ENCODE results near the gene HS3ST4.

The HS3ST4 gene

GRCh38 chr16:26102369-26102768 lies 410.6 kb downstream of the HS3ST4 start:
- no peak for DNase-seq (ENCODE audit: low read depth in 2 of 2)

- no peak for DNase-seq (ENCODE audit: low read depth in 2 of 2)
These were observed 417.2 kb downstream of the HS3ST4 start for GRCh38 chr16:26108836-26109505.

GRCh38 chr16:26111900-26112299 lies 420.1 kb downstream of the HS3ST4 start:
- DNase-seq (ENCODE audit: low read depth in 2 of 2) = no peak

GRCh38 chr16:26118575-26118974 lies 426.8 kb downstream of the HS3ST4 start:
- DNase-seq (ENCODE audit: low read depth in 2 of 2) = no peak

GRCh38 chr16:26120729-26121128 lies 429.0 kb downstream of the HS3ST4 start:
- no peak for DNase-seq (ENCODE audit: low read depth in 2 of 2)

GRCh38 chr16:26128296-26128695 lies 436.5 kb downstream of the HS3ST4 start:
- no peak for DNase-seq (ENCODE audit: low read depth in 2 of 2)

GRCh38 chr16:26129997-26130396 lies 438.2 kb downstream of the HS3ST4 start:
- no peak for DNase-seq (ENCODE audit: low read depth in 2 of 2)

- DNase-seq (ENCODE audit: low read depth in 2 of 2) = no peak
These were observed 441.8 kb downstream of the HS3ST4 start for GRCh38 chr16:26133416-26134093.

GRCh38 chr16:26134588-26134987 lies 442.8 kb downstream of the HS3ST4 start:
- no peak for DNase-seq (ENCODE audit: low read depth in 2 of 2)

GRCh38 chr16:26137956-26138355 lies 446.2 kb downstream of the HS3ST4 start:
- no peak for DNase-seq (ENCODE audit: low read depth in 2 of 2)

- no peak for DNase-seq (ENCODE audit: low read depth in 2 of 2)
These were observed 447.3 kb downstream of the HS3ST4 start for GRCh38 chr16:26139091-26139490.

GRCh38 chr16:26139884-26140283 lies 448.1 kb downstream of the HS3ST4 start:
- DNase-seq (ENCODE audit: low read depth in 2 of 2) = no peak

- no peak for DNase-seq (ENCODE audit: low read depth in 2 of 2)
These were observed 457.8 kb downstream of the HS3ST4 start for GRCh38 chr16:26149364-26150190.

GRCh38 chr16:26155221-26155620 lies 463.5 kb downstream of the HS3ST4 start:
- DNase-seq (ENCODE audit: low read depth in 2 of 2) = no peak

- DNase-seq (ENCODE audit: low read depth in 2 of 2) = no peak
These were observed 465.6 kb downstream of the HS3ST4 start for GRCh38 chr16:26157319-26157718.

- DNase-seq (ENCODE audit: low read depth in 2 of 2) = no peak
These were observed 466.5 kb downstream of the HS3ST4 start for GRCh38 chr16:26158142-26158759.

- DNase-seq (ENCODE audit: low read depth in 2 of 2) = no peak
These were observed 469.9 kb downstream of the HS3ST4 start for GRCh38 chr16:26161461-26162180.

- no peak for DNase-seq (ENCODE audit: low read depth in 2 of 2)
These were observed 477.7 kb downstream of the HS3ST4 start for GRCh38 chr16:26169473-26169872.

GRCh38 chr16:26175944-26176343 lies 484.2 kb downstream of the HS3ST4 start:
- DNase-seq (ENCODE audit: low read depth in 2 of 2) = no peak

GRCh38 chr16:26177438-26177837 lies 485.7 kb downstream of the HS3ST4 start:
- no peak for DNase-seq (ENCODE audit: low read depth in 2 of 2)

- no peak for DNase-seq (ENCODE audit: low read depth in 2 of 2)
These were observed 486.5 kb downstream of the HS3ST4 start for GRCh38 chr16:26178298-26178697.

Measured in stimulated activated CD4-positive, alpha-beta T cell treated with anti-CD3 and anti-CD28 coated beads, Interleukin-4, amount 100 ng/mL, for 48 hours (primary cell).